HL-60 (cell line): ENCODE measurements around the gene RHBDD1.

Experiments
- DNase-seq, 2 experiments: peaks; one replicate each; pipeline ENCODE4 v3.0.0-alpha.2; 2010 to 2020; ENCODE audit warnings: low read depth in 1 of 2, low spot score in 1 of 2
- H3K27ac ChIP-seq: fragments of 250-450 bp; sonication (Bioruptor Pico); replicated peaks from 2 replicates; pipeline ENCODE4 v1.5.1; 2020; ENCODE audit warnings: mild to moderate bottlenecking, moderate library complexity
- H3K27me3 ChIP-seq: fragments of 250-450 bp; sonication (Bioruptor Pico); 2 replicates; pipeline ENCODE4 v1.5.1; 2021; ENCODE audit warnings: mild to moderate bottlenecking, moderate library complexity; ENCODE audit not compliant: insufficient read depth, poor library complexity, severe bottlenecking
- H3K4me3 ChIP-seq: replicated peaks from 2 replicates; pipeline ENCODE4 v1.5.1; 2011; ENCODE audit warnings: mild to moderate bottlenecking, control low read depth, low read length; ENCODE audit not compliant: insufficient read depth
- GABPA ChIP-seq: IDR thresholded peaks from 2 replicates; pipeline ENCODE4 v1.6.1; 2012; ENCODE audit warnings: low read depth
- POLR2AphosphoS5 ChIP-seq: IDR thresholded peaks from 2 replicates; pipeline ENCODE4 v1.6.1; 2012; ENCODE audit warnings: low read depth
- REST ChIP-seq: IDR thresholded peaks from 2 replicates; pipeline ENCODE4 v1.6.1; 2012; ENCODE audit warnings: low read depth; ENCODE audit not compliant: insufficient replicate concordance
- SPI1 ChIP-seq: IDR thresholded peaks from 2 replicates; pipeline ENCODE4 v1.6.1; 2012; ENCODE audit warnings: low read depth, mild to moderate bottlenecking, borderline replicate concordance
- TF ChIP-seq, protein P1 (sequence below): IDR thresholded peaks from one replicate; pipeline ENCODE4 v1.5.1; 2011; ENCODE audit warnings: low read length, control low read depth, inconsistent platforms; ENCODE audit not compliant: insufficient read depth

The RHBDD1 gene

GRCh38 chr2:226953826-226954225 is 118.0 kb downstream of the RHBDD1 start:
- H3K27me3 ChIP-seq, result no peaks in the 10 kb centered on the region
- DNase-seq, result no peak
- no peak for TF ChIP-seq GABPA
- TF ChIP-seq SPI1, result no peak
- no peak for TF ChIP-seq REST
- no peak for TF ChIP-seq POLR2AphosphoS5
- TF ChIP-seq, protein P1, sequence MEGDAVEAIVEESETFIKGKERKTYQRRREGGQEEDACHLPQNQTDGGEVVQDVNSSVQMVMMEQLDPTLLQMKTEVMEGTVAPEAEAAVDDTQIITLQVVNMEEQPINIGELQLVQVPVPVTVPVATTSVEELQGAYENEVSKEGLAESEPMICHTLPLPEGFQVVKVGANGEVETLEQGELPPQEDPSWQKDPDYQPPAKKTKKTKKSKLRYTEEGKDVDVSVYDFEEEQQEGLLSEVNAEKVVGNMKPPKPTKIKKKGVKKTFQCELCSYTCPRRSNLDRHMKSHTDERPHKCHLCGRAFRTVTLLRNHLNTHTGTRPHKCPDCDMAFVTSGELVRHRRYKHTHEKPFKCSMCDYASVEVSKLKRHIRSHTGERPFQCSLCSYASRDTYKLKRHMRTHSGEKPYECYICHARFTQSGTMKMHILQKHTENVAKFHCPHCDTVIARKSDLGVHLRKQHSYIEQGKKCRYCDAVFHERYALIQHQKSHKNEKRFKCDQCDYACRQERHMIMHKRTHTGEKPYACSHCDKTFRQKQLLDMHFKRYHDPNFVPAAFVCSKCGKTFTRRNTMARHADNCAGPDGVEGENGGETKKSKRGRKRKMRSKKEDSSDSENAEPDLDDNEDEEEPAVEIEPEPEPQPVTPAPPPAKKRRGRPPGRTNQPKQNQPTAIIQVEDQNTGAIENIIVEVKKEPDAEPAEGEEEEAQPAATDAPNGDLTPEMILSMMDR, result no peak

DNA sequence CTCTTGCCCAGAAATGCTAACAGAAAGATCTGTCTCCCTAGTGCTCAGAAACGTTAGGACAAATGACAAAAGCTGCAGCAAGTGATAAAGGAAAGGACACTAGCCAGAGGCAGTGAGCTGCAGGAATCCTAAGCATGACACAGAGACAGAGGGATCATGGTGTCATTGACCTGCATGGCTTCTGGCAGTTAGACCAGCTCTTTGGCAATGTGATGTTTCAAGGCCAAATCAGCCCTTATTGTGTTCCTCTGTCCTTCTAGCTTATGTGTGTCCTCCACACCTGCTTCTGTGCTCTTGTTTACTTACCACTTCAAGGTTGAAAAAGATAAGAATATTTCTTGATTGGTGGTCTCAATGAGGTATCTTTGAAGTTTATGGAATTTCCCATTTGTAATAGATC is 120.8 kb downstream of the RHBDD1 start:
- H3K4me3 ChIP-seq, result no peak overlapping the region
- H3K27ac ChIP-seq, result no peak overlapping the region
- DNase-seq, result no peak
- H3K27me3 ChIP-seq, result no peaks in the 10 kb centered on the region
- TF ChIP-seq, protein P1, result no peak
- TF ChIP-seq GABPA, result no peak
- no peak for TF ChIP-seq SPI1
- TF ChIP-seq REST, result no peak
- no peak for TF ChIP-seq POLR2AphosphoS5

More at GRCh38 chr2:226953826-226954225, 118.0 kb downstream of the RHBDD1 start:
- H3K4me3 ChIP-seq, result no peak overlapping the region
- no peak overlapping the region for H3K27ac ChIP-seq

DNA sequence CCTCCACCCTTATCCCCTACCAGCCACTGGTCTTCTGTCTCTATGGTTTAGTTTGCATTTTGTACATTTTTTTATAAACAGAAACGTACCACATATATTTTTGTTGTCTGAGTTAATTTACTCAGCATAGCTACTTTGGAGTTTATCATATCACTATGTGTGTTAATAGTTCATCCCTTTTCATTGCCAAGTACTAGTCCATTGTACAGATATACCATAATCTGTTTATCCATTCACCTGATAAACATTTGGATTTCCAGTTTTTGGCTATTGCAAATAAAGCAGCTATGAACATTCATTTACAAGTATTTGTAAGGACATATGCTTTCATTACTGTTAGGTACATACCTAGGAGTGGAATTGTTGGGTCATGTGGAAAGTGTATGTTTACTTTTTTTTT is 123.6 kb downstream of the RHBDD1 start:
- Histone ChIP-seq H3K27ac (no peak overlapping the region), H3K4me3 (no peak overlapping the region), H3K27me3 (no peaks in the 10 kb centered on the region)
- TF ChIP-seq POLR2AphosphoS5 (no peak), SPI1 (no peak), REST (no peak), GABPA (no peak)
- TF ChIP-seq, protein P1, result no peak
- DNase-seq, result no peak
